Esophagus squamous epithelium (tissue), 5 donors: Measurements from ENCODE around the gene KNDC1. TPM values are rescaled to one million over a fixed set of nuclear protein-coding genes. Genes with fewer than 3 reads are reported as not detected.
"Not testable (repeated sequence)": the region's sequence is repeated elsewhere in the genome, so short reads cannot be mapped to it uniquely, and the experiment has no call there.

Experiments used
- DNase-seq: peaks from one replicate; lab custom pipeline; 2025; lab: John Stamatoyannopoulos, UW
- H3K27ac ChIP-seq, 4 donors: fragments of 200-600 bp; sonication (generic); one replicate each; pipeline ENCODE4 v1.5.1; 2016 to 2019; ENCODE audit warnings: mild to moderate bottlenecking in 1 of 4
- H3K27me3 ChIP-seq, 4 donors: fragments of 200-600 bp; sonication (generic); 1 replicate in 3 of 4; 2 replicates in 1 of 4; pipeline versions ENCODE4 v1.5.1 to v1.6.0; 2017 to 2021; ENCODE audit warnings: antibody characterized with exemption in 1 of 4
- H3K36me3 ChIP-seq, 3 donors: fragments of 200-600 bp; sonication (generic); one replicate each; pipeline ENCODE4 v1.5.1; 2016 to 2019
- H3K4me1 ChIP-seq, 3 donors: fragments of 200-600 bp; sonication (generic); one replicate each; pipeline ENCODE4 v1.5.1; 2017 to 2019
- H3K4me3 ChIP-seq, 4 donors: fragments of 200-600 bp; sonication (generic); 1 replicate in 3 of 4; 2 replicates in 1 of 4; pipeline ENCODE4 v1.5.1; 2016 to 2019; ENCODE audit warnings: mild to moderate bottlenecking in 2 of 4, moderate library complexity in 1 of 4
- H3K9me3 ChIP-seq, 3 donors: fragments of 200-600 bp; sonication (generic); one replicate each; pipeline ENCODE4 v1.5.1; 2016 to 2019
- POLR2A ChIP-seq, 4 donors: fragments of 450-650 bp; IDR thresholded peaks; one replicate each; pipeline ENCODE4 v1.6.1; 2017; ENCODE audit warnings: antibody characterized with exemption in 4 of 4, mild to moderate bottlenecking in 4 of 4, moderate library complexity in 3 of 4
- WGBS, 2 donors: methylation state at CpG; one replicate each; pipeline ENCODE4 v1.1.5; 2018; 5-methylcytosine and 5-hydroxymethylcytosine counted together
- intact Hi-C: fragments of 100-400 bp; cut with DNase I; formaldehyde crosslinking; loops from one replicate; pipeline ENCODE4 v1.15.0; 2022
- total RNA-seq, 4 donors: library from RNA; depleted of rRNA; stranded (reverse); fragments of >200 nt; gene quantifications; one replicate each; pipeline ENCODE4 v1.1.0, GENCODE V29; 2016
- TF ChIP-seq, protein P1 (sequence below), 6 experiments: fragments of 450-650 bp in 4 of 6; fragments of 200-600 bp in 2 of 6; sonication (generic) in 2 of 6; IDR thresholded peaks; one replicate each; pipeline ENCODE4 v1.5.1; 2016 to 2019; ENCODE audit warnings: antibody characterized with exemption in 6 of 6, mild to moderate bottlenecking in 4 of 6, moderate library complexity in 4 of 6
- donor health status: DM: yes; HTN: yes; CAD: no.

Gene KNDC1
- total RNA-seq, 4 donors from 2014 or later = 0.19 to 0.64 (median 0.53) TPM; not detected in 1

DNA sequence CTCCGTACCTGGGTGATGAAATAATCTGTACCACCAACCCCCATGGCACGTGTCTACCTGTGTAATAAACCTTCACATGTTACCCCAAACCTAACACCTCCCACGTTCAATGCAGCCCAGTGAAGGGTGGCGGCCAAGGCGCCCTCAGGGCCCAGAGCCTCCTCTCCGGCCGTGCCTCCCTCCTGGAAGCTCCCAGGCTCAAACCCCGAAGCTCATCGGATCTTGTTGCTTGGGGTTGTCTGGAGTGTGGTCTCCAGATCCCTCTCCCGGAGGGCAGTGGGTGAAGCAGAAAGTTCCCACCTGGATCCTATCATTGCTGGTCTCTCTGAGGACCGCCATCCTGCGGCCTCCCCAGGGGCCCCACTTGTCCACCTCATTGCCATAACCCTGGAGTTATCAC, 9.4 kb upstream of the KNDC1 start:
- Histone ChIP-seq H3K4me3 (no peak overlapping the region), H3K27me3 (peaks cover 0 to 74% (median 0%) of the 10 kb centered on the region in 4 donors), H3K9me3 (peaks cover 0 to 25% (median 13%) of the 10 kb centered on the region in 3 donors), H3K27ac (no peak overlapping the region), H3K4me1 (no peaks in the 10 kb centered on the region), H3K36me3 (no peaks in the 10 kb centered on the region)
- DNase-seq = no peak
- no peak for TF ChIP-seq POLR2A (IDR thresholded peaks at IDR 0.05)
- TF ChIP-seq, protein P1, sequence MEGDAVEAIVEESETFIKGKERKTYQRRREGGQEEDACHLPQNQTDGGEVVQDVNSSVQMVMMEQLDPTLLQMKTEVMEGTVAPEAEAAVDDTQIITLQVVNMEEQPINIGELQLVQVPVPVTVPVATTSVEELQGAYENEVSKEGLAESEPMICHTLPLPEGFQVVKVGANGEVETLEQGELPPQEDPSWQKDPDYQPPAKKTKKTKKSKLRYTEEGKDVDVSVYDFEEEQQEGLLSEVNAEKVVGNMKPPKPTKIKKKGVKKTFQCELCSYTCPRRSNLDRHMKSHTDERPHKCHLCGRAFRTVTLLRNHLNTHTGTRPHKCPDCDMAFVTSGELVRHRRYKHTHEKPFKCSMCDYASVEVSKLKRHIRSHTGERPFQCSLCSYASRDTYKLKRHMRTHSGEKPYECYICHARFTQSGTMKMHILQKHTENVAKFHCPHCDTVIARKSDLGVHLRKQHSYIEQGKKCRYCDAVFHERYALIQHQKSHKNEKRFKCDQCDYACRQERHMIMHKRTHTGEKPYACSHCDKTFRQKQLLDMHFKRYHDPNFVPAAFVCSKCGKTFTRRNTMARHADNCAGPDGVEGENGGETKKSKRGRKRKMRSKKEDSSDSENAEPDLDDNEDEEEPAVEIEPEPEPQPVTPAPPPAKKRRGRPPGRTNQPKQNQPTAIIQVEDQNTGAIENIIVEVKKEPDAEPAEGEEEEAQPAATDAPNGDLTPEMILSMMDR (IDR thresholded peaks at IDR 0.05) = no peak
- 80 to 85% methylated on average over 4 to 7 of the region's 12 CpGs for WGBS, 2 donors
- intact Hi-C loops = no loop called here

DNA sequence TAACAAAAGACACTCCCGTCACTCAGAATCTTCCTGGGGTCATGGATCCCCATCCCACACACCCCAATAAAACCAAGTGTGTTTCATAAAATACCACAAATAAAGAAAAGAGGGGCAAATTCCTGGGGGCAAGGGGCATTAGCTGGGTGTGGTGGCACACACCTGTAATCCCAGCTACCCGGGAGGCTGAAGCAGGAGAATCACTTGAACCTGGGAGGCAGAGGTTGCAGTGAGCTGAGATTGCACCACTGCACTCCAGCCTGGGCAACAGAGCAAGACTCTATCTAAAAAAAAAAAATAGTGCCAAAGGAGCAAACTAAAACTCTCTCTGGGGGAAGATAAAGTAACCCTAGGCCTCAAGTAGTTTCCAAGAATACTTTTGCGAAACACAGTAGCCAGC, 8.9 kb upstream of the KNDC1 start:
- H3K4me1 ChIP-seq, H3K27ac ChIP-seq, H3K4me3 ChIP-seq, intact Hi-C loops, H3K36me3 ChIP-seq, DNase-seq: not testable (repeated sequence)
- Histone ChIP-seq H3K9me3 (peaks cover 0 to 21% (median 11%) of the 10 kb centered on the region in 3 donors), H3K27me3 (peaks cover 0 to 71% (median 0%) of the 10 kb centered on the region in 4 donors)
- WGBS, 2 donors = 90 to 96% methylated on average over 2 to 3 of the region's 3 CpGs

DNA sequence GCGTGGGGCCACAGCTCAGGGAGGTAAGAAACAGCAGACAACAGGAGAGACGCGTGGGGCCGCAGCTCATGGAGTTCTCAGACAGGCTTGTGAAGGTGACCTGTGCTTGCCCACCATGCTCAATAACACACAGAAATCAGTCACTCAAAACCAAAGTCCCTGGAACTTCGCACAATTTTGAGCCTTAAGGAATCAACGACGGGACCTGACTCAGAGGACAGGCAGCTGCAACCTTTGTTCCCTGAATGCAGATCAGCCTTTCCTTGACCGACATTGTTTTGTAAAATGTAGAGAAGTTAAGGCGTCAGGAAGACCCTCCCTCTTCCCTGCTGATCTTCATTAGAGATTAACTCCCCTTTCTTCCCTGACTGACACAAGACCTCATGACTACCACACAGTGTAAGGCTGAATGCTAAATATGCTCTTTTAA, 8.5 kb upstream of the KNDC1 start:
- TF ChIP-seq POLR2A (IDR thresholded peaks at IDR 0.05) = no peak
- TF ChIP-seq, protein P1 (IDR thresholded peaks at IDR 0.05) = no peak
- Histone ChIP-seq H3K4me1 (no peaks in the 10 kb centered on the region), H3K27me3 (peaks cover 0 to 69% (median 0%) of the 10 kb centered on the region in 4 donors), H3K9me3 (peaks cover 0 to 19% (median 8%) of the 10 kb centered on the region in 3 donors), H3K36me3 (no peaks in the 10 kb centered on the region), H3K27ac (no peak overlapping the region), H3K4me3 (no peak overlapping the region)
- DNase-seq = no peak
- 27 to 56% methylated on average over 5 to 9 of the region's 9 CpGs for WGBS, 2 donors
- intact Hi-C loops = no loop called here

DNA sequence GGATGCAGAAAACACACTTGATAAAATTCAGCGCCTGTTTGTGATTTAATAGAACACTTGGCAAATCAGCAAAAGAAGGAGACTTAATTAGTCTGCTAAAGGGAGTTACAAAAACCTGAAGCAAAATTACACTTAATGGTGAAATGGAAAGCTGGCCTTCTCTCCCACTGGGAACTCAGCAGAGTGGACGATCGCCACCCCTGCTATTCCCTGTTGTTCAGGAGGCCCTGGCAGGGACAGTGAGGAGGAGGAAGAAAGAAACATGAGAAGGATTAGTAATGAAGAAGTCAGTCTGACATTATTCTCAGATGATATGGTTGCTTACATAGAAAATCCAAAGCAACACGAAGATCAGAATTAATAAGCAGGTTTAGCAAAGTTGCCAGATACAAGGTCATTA, 5.6 kb upstream of the KNDC1 start:
- WGBS, 2 donors = 69 to 72% methylated on average over 4 of the region's 4 CpGs
- no peak for DNase-seq
- TF ChIP-seq, protein P1 (IDR thresholded peaks at IDR 0.05) = no peak
- no peak for TF ChIP-seq POLR2A (IDR thresholded peaks at IDR 0.05)
- H3K4me3 ChIP-seq = no peak overlapping the region
- H3K27ac ChIP-seq = no peak overlapping the region
- intact Hi-C loops = no loop called here
- H3K36me3 ChIP-seq = no peaks in the 10 kb centered on the region
- H3K9me3 ChIP-seq = no peaks in the 10 kb centered on the region
- peaks cover 0 to 5% (median 0%) of the 10 kb centered on the region in 3 donors for H3K4me1 ChIP-seq
- H3K27me3 ChIP-seq = peaks cover 0 to 53% (median 0%) of the 10 kb centered on the region in 4 donors

DNA sequence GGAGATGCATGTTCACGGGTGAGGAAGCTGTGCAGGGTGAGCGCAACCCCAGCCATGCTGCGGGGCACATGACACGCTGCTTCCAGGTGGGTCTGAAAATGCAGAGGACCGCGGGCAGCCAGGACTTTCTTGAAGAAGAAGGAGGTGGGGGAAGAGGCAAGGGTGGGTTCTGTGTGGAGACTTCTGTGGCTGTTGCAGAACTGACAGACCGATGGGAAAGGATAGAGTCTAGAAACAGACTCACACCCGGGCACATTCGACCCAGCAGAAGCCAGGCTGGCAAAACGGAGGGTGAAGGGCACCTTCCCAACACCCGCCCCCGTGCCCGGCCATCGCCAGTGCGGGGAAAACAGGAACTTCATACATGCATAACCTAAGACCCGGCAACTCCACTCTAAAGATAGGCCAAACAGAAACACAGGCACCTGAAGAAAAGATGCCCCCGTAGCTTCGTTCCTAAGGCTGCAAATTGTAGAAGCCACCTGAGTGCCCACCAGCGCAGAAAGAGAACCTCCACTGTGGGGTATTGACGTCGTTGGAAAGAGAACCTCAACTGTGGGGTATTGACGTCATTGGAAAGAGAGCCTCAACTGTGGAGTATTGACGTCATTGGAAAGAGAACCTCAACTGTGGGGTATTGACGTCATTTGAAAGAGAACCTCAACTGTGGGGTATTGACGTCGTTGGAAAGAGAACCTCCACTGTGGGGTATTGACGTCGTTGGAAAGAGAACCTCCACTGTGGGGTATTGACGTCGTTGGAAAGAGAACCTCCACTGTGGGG, 4.8 kb upstream of the KNDC1 start:
- no peak for DNase-seq
- Histone ChIP-seq H3K36me3 (no peaks in the 10 kb centered on the region), H3K9me3 (no peaks in the 10 kb centered on the region), H3K4me3 (no peak overlapping the region), H3K27ac (no peak overlapping the region), H3K27me3 (peaks cover 0 to 53% (median 0%) of the 10 kb centered on the region in 4 donors), H3K4me1 (peaks cover 0 to 13% (median 0%) of the 10 kb centered on the region in 3 donors)
- intact Hi-C loops = no loop called here
- TF ChIP-seq POLR2A (IDR thresholded peaks at IDR 0.05) = no peak
- TF ChIP-seq, protein P1 (IDR thresholded peaks at IDR 0.05) = no peak
- 84 to 88% methylated on average over 25 to 30 of the region's 30 CpGs for WGBS, 2 donors
